Activated CD8-positive, alpha-beta memory T cell treated with anti-CD3 and anti-CD28 coated beads, Interleukin-2, amount 50 U/mL, for 4 hours (primary cell): ENCODE results near the gene NCOA4.
"Not testable (repeated sequence)": the region's sequence is repeated elsewhere in the genome, so short reads cannot be mapped to it uniquely, and the experiment has no call there.

Source experiments
- DNase-seq: peaks from one replicate; pipeline ENCODE4 v3.0.0-alpha.2; 2020

NCOA4 gene

DNA sequence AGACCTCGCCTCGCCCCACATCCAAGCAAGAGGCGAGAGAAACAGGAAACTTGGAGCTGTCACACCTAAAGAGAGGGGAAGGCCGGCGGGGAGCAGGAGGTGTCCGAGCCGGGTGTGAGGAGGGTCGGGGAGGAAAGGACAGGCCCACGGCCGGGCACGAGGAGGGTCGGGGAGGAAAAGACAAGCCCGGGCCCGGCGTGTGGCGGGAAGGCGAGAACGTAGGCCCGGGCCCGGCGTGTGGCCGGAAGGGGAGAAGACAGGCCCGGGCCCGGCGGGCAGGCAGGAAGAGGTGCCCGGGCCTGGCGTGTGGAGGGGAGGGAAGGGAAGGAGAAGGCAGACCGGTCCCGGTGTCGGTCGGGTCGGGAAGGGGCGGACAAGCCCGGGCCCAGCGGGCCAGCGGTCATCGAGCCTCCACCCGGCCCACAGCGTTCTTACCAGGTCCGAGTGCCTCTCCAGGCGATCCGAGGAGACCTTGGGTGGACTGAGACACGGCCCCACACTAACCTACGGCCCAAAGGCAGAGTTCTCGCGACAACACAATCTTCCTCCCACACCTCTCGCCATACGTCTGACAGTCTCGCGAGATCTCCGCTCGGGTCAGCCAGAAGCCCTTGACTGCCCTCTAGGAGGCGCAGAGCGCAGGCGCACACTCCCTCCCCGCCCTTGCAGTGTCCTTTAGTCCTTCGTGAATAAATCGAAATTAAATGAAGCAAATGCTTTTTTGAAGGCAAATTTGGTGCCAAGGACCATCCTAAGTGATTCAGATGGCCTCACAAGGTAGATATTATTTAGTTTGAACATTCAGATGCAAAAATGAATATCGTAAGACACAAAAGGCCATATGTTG lies at the start of gene NCOA4:
TSS of gene NCOA4 (minus strand) at position 533 of the 847 bp plus-strand sequence. CDS start 13,943 bp downstream, outside the sequence.
- peak; percentile 97 for DNase-seq

GRCh38 chr10:46079831-46080585 lies 49.6 kb upstream of the NCOA4 start:
- no peak for DNase-seq

GRCh38 chr10:46077731-46078413 lies 47.4 kb upstream of the NCOA4 start:
- no peak for DNase-seq

DNA sequence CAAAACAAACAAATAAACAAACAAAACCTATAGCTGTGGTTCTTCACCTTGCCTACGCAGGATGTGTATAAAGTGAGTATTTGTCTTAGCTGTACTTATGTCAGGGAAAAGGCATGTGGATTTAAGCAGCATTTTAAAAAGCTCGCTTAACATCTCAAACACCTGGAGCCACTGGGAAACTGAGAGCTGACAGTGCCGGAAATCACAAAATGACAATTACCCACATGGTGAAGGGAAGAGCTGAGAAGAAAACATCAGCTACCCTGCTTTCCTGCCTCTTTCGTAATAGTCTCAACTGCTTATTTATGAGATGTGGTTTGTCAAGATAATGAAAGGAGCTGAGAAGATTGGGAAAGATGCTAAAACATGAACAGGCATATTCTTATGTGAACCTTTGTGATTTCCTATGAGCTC lies 46.7 kb upstream of the NCOA4 start:
- DNase-seq = no peak

GRCh38 chr10:46075869-46076268 lies 45.4 kb upstream of the NCOA4 start:
- no peak for DNase-seq

- no peak for DNase-seq
These were observed 43.9 kb upstream of the NCOA4 start for GRCh38 chr10:46074196-46074946.

DNA sequence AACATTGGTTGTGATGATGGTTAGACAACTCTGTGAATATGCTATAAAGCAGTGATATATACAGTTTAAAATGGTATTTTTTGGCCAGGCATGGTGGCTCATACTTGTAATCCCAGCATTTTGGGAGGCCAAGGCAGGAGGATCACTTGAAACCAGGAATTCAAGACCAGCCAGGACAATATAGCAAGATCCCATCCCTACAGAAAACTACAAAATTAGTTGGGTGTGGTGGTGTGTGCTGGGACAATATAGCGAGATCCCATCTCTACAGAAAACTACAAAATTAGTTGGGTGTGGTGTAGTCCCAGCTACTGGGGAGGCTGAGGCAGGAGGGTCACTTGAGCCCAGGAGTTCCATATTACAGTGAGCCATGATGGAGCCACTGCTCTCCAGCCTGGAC lies 43.1 kb upstream of the NCOA4 start:
- DNase-seq = no peak

- no peak for DNase-seq
These were observed 40.3 kb upstream of the NCOA4 start for GRCh38 chr10:46070749-46071148.

DNA sequence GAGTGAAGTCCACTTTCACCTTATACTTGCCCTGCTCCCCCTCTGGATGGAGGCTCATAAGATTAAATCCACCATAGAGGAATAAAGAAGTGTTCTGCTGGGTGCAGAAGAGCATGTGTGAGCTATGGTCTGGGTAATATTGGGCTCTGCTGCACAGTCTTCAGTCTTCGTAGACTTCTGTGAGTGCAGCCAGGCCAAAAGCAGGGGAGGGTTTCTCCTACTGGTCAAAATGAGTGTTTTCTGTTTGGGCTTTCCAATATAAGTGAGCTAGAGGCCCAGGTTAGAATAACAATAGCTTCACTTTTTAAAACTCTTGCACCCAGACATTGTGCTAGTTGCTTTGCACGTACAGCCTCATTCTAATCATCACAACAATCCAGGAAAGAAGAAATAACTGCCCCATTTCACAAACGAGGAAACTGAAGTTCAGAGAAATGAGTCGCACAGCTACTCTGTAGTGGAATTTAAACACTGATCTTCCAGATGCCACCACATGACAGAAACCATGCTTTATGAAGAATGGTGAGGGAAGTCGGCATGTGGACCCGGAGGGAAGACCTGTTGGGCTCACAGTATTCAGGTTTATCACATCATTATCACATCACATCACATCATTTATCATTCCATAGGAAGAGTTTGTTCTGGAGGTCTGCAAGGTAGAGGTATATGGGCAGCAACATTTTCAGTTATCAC lies 39.5 kb upstream of the NCOA4 start:
- no peak for DNase-seq

- DNase-seq = no peak
These were observed 38.5 kb upstream of the NCOA4 start for GRCh38 chr10:46068905-46069304.

DNA sequence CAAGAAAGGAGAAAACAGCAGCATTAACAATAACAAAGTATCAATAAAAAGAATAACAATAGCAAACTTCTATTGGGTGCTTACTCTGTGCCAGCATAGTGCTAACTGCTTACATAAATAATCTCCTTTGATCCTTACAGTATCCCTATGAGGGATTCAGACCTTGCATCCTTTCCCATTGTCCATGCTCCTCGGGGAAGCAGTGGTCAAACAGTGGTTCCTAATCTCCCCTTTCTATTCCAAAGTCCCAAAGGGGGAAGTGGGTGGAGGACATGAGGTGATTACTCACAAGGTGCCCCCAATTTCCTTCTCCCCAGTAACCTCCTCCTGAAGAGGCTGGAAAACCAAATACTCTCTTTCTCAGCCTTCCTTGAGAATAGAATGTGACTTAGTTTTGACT lies 37.7 kb upstream of the NCOA4 start:
- no peak for DNase-seq

DNA sequence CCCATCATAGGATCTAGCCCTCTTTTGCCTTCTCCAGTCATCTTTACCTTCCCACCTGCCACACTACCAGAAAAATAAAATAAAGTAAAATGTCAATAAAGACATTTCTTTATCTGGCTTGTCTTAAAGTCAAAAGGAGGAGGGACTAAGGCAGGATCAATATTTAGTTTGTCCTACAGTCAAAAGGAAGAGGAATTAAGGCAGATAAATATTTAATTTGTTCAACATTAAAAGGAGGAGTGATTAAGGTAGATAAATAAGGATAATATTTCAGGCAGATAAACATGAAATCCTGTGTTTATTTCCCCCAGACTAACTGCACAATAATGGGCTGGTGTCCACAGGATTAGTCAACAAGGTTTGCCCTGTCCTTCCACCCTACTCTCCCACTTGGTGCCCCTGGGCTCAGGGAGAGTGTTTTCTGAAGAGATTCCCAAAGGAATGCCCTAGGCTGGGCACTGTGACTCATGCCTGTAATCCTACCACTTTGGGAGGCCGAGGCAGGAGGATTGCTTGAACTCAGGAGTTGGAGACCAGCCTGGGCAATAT lies 33.9 kb upstream of the NCOA4 start:
- no peak for DNase-seq

DNA sequence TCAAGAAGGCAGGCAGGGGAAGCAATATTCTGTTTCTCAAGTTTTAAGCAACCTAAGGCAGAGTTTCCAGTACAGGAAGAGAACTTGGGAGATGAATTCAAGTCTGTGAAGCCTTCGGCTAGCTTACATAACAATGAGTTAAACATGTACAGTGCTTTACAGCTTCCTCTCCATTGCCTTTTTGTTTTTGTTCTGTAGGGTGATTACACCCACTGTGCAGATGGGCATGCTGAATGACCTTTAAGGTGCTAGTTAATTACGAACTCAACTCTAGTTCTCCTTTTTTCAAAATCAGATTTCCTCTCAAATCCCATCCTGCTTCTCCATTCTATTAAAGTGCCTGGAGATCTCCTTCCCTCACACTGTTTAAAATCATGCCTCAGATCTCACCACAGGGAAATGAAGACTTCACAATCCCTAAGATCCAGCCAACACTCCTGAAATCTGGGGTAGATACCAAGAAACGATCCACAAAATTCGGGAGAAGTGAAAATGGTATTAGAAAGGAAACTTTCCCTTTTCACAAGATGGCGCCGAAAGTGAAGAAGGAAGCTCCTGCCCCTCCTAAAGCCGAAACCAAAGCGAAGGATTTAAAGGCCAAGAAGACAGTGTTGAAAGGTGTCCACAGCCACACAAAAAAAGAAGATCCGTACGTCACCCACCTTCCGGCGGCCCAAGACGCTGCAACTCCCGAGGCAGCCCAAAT lies 32.5 kb upstream of the NCOA4 start:
- DNase-seq = no peak

DNA sequence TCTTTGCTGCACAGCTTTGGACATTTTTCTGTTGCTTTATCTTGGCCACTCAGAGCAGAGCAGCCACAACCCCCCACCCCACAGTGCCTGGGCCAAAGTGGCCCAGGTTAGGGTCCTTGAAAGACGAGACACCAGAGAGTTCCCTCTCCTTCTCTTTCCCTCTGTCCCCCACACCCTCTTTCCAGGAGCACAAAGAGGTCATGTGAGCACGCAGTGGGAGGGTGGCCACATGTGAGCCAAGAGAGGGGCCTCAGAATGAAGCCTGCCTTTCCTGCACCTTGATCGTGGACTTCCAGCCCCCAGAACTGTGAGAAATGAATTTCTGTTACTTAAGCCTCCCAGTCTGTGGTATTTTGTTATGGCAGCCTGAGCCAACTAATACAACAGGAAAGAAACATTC lies 30.3 kb upstream of the NCOA4 start:
- DNase-seq = no peak

DNA sequence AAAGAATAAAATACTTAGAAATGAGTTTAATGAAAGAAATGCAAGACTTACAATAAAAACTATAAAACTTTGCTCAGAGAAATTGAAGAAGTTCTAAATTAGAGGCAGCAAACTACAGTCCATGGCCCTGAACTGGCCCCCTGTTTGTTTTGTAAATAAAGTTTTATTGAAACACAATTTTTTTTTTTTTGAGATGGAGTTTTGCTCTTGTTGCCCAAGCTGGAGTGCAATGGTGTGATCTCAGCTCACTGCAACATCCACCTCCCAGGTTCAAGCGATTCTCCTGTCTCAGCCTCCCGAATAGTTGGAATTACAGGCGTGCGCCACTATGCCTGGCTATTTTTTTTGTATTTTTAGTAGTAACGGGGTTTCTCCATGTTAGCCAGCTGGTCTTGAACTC lies 27.5 kb upstream of the NCOA4 start:
- not testable (repeated sequence) for DNase-seq

- DNase-seq = no peak
These were observed 26.6 kb upstream of the NCOA4 start for GRCh38 chr10:46057038-46057437.

DNA sequence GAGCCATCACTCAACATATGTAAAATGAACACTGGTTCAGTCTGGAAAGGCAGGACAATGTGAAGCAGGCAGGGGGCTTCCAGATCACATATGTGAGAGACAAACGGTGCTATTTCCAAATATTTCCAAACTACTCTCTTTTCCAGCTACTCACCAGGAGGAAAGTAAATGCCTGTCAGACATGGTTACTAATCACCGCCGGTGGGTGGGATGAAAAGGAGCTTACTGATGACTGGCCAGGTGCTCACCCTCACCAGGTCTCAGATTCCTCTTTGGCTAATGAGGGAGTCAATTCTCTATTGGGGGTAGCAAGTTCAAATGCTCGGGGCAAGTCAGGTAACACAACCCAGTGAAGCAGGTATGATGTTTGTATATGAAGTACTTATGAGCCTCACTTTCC lies 25.3 kb upstream of the NCOA4 start:
- no peak for DNase-seq

DNA sequence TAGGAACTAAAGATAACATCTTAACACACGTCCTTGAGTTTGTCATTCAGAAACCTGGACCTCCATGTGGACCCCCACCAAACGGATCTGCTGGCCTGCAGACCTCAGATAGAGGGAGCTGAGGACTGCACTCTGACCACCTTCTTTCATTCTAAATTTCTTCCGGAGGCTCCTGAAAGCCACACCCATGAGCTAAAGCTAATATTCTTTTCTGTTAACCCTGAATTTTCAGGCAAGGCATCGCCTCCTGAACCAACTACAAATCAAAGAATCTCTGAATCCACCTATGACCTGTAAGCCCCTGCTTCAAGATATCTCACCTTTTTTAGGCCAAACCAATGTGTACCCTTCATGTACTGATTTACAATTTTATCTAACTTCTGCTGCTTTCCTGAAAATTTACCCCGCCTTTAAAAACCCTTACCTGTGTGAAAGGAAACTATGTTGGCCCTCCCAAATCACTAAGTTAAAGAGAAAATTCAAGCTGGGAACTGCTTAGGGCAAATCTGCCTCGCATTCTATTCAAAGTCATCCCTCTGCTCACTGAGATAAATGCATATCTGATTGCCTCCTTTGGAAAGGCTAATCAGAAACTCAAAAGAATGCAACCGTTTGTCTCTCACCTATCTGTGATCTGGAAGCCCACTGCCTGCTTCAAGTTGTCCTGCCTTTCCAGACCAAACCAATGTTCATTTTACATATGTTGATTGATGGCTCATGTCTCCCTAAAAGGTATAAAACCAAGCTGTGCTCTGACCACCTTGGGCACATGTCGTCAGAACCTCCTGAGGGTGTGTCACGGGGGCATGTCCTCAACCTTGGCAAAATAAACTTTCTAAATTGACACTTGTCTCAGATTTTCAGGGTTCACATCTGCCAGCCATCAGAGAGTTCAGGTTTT lies 23.4 kb upstream of the NCOA4 start:
- no peak for DNase-seq

DNA sequence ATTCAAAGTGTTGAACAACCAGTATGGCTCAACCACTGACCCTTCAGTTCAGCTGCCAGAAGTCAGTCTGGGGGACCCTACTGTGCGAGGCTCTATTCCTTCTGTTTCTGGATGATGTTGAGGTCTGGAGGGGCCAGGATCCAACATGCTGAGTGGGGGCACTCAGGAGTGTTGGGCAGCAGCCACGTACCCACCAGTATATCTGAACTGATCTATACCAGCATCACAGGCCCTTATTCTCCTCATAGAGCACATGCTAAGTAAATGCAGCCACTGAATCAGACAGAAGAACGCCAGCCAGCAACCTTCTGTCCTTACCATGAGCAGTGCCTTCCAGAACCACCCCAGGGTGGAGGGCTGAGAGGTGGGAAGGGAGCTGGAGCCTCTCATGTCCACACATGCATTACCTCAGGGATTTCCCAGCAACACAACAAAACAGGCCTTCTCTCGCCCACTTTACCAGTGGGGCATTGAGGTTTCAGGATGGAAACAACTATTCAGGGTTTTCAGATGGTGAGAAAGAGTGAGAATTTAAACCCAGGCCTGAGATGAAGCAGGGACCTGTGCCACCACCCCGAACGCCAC lies 22.5 kb upstream of the NCOA4 start:
- DNase-seq = no peak
